GM19395 (cell line): Measurements from ENCODE around the gene APOBEC3A.
"Not testable (repeated sequence)": the region's sequence is repeated elsewhere in the genome, so short reads cannot be mapped to it uniquely, and the experiment has no call there.

Experiments
- ATAC-seq: cut with Tn5 transposase; IDR thresholded peaks from one replicate; pipeline ENCODE4 v1.9.1; 2021; ENCODE audit warnings: mild to moderate bottlenecking, moderate library complexity; ENCODE audit not compliant: unreplicated experiment

APOBEC3A gene

DNA sequence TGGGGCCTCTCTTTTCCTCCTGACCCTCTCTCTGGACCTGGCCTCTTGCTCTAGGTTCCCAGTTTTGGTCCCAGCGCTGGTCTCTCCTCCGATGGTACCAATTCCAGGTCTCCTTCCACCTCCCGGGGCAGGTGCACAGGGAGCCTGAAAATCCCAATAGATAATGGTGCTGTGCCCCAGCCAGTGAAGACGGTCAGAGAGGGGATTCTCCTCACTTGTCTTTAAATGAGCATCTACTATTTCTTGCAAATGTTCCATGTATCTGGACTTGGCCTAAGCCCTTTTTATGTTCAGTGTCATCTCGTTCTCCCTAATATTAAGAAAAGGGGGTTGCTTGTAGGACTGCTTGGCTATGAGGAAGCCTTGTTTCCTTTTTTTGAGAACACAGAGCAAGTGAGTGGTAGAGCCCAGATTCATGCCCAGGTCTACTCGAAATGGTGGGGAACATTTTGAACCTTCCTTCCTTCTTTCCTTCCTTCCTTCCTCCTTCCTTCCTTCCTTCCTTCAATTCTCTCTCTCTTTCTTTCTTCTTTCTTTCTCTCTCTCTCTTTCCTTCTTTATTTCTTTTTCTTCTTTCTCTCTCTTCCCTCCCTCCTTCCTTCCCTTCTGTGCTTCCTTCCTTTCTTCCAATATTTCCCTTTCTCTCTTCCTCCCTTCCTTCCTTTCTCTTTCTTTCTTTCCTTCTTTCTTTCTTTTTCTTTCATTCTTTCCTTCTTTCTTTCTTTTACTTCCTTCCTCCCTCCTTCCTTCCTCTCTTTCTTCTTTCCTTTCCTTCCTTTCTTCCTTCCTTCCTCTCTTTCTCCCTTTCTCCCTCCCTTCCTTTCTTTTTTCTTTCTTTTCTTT is 620 bp downstream of the APOBEC3A start:
- no peak for ATAC-seq

DNA sequence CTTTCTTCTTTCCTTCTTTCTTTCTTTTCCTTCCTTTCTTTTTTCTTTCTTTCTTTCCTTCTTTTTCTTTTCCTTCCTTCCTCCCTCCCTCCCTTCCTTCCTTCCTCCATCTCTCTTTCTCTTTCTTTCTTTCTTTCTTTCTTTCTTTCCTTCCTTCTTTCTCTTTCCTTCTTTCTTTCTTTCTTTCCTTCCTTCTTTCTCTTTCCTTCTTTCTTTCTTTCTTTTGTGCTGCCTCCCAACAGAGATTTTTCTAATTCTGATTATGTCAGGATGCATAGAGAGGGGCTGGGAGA is 1.2 kb downstream of the APOBEC3A start:
- not testable (repeated sequence) for ATAC-seq

DNA sequence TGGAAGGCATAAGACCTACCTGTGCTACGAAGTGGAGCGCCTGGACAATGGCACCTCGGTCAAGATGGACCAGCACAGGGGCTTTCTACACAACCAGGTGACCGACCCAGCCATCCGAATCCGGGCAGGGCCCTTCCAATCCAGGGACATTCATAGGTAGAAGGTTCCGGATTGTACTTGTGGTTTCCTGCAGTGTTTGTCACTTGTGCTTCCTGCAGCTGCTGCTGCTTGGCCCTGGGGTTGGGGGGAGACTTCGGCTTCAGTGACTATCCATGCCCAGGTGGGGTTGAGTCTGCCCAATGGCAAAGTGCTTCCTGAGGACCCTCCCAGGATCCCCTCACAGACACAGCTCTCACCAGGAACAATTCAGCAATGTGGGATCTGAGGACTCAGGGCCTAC is 2.2 kb downstream of the APOBEC3A start:
- ATAC-seq = no peak

- ATAC-seq = not testable (repeated sequence)
Measured at GRCh38 chr22:38960673-38961072, 3.3 kb downstream of the APOBEC3A start.

- not testable (repeated sequence) for ATAC-seq
Measured at GRCh38 chr22:38963291-38963738, 5.9 kb downstream of the APOBEC3A start.

DNA sequence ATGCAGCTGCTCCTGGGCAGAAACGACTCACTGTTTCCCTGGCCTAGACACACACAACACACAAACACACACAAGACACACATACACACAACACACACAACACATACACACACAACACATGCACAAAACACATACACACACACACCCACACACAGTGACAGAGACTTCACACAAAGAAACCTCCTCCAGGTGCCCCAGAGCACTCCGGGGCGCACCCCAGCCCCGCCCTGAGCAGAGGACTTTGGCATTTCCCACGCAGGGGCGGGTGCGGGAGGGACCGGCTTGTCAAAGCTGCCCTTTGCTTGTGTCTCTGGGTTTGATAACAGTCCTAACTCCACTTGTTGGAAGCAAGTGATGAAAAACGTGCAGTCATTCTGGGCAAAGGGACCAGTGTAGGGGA is 6.5 kb downstream of the APOBEC3A start:
- ATAC-seq = no peak

DNA sequence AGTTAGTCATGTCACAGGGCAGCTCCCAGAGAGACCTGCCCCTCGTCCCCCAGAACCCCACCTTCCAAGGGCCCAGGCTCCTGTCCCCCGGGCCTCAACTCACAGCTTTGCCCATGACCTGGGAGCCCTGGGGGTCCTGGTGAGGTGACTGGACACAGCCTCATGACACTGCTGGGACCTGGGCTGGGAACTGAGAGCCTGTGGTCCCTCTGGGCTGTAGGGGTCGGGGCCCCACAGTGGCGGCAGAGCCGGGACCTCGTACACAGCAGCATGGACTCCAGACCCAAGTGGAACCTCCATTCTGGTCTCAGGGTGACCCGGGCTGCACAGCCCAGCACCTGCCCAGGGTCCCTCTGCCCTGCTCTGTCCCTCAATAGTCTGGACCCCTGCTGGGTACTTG is 6.9 kb downstream of the APOBEC3A start:
- ATAC-seq = no peak

- ATAC-seq = no peak
Measured at GRCh38 chr22:38964989-38965388, 7.6 kb downstream of the APOBEC3A start.

DNA sequence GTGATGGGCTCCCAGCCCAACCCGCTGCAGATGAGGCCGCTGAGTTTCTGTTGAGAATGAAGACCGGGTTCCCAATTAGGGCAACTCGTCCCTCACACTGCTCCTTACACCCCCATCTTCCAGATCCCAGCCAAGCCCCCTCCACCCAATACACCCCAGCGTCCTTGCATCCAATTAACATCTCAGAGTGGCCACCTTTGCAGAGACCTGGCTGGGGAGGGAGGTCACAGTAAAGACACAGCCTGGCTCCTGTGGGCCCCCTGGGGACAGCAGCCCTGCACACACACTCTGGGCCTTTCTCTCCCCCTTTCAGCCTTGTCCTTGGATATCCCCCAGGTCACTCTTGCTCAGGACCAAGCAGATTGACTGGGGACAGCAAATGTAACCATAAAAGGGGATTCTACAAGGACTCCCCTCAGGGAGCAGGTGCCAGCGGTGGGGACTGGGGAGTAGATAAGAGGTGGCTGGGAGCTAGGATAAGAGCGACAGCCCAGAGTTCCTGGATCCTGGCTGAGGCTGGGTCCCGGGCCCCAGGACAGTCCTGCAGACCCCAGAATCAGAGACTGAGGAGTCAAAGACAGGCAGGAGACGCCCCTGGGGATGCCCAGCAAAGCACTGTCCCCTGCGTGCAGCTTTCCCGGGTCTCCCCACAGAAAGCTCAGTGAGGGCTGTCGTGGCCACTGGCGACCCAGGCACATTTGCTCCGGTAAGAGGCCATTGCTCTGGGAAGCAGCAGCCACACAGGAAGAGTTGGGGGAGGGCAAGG is 8.4 kb downstream of the APOBEC3A start:
- ATAC-seq = no peak

DNA sequence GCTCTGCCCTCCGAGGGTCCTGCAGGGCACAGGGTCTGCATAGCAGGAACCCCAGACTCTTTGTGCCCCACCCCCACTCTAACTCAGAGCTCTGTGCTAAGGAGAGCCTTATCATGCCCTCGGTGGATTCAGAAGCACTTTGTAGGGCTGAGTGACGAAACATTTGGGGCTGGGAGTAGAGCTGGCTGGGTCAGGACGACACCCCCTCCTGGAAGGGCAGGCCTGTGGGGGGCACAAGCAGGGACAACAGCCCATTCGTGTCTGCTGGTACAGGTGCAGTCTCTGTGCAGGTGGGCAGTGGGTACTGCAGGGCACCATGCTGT is 8.9 kb downstream of the APOBEC3A start:
- ATAC-seq = no peak

DNA sequence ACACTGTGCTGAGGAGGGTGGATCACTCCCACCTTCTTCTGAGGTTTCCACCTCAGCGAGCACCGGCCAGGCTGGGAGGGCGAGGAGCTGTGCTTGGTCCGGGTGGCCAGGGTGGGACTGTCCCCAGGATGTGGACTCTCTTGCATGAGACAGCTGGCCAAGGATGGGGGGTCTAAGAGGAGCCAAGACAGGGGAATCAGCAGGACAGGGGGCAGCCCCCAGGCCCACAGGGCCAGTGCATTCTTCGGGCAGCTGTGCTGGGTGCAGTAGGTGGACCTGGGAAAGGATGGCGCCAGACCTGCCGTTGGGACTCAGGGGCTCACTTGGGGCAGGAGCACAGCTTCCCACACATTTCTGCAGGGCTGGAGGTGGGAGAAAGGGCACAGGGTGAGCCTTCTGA is 9.5 kb downstream of the APOBEC3A start:
- no peak for ATAC-seq

DNA sequence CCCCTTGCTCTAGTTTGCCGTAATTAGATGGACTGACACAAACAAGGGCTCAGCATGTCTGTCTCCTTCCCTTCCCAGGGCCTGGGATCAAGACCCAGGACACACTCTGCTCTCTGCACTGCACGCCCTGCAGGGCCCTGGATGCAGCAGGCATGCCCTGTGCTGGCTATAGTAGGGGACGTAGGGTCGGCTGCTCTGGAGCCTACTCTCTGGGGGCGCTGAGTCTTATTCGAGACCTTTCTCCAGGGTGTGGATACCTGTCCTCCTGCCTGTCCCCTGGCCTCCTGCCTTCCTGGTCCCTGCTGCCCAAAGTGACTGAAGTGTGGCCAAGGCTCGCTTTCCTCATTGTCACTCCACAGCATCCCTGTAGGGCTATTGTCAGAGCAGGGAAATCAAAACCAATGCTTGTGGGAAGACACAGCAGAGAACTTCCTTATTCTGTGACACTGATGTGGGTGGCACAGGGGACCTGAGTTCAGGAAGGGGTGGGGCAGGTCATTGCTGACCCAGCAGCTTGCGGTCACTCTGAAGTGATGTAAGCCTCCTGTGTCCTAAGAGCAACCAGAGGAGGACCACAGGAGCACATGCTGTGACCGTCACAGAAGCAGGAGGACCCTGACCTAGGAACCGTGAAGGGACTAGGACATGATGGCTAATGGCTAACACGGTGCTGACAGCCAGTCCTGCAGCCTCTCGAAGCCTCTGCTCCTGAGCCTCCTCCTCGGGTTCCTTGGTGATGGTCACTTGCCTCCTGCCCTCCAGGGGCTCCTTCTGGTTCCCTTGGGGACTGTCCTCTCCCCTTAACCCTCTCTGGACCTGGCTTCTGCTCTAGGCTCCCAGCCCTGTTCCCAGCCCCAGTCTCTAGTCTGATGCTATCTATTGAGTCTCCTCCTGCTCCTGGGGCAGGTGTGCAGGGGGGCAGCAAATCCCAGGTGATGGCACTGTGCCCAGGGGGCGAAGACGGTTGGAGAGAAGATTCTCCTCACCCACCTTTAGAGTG is 10.3 kb downstream of the APOBEC3A start:
- no peak for ATAC-seq

- ATAC-seq = no peak
Measured at GRCh38 chr22:38968801-38969200, 11.4 kb downstream of the APOBEC3A start.

- no peak for ATAC-seq
Measured at GRCh38 chr22:38970551-38970950, 13.1 kb downstream of the APOBEC3A start.

DNA sequence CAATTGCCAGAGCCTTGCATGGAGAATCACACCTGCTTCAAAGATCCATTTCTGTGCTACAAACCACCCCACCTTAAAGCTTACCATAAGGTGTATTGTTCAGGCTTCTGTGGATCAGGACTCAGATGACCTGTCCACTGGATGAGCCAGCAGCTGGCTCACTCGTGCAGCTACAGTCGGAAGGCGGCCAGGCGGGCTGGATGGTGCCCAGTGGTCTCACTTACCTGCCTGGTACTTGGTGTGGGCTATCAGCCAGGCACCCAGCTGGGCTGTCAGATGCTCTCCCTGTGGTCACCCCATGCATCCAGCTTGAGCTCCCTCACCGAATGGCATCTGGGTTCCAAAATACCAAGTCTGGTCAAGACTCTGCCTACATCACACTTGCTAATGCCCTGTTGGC is 13.8 kb downstream of the APOBEC3A start:
- ATAC-seq = no peak

GRCh38 chr22:38971791-38972190 is 14.4 kb downstream of the APOBEC3A start:
- no peak for ATAC-seq

DNA sequence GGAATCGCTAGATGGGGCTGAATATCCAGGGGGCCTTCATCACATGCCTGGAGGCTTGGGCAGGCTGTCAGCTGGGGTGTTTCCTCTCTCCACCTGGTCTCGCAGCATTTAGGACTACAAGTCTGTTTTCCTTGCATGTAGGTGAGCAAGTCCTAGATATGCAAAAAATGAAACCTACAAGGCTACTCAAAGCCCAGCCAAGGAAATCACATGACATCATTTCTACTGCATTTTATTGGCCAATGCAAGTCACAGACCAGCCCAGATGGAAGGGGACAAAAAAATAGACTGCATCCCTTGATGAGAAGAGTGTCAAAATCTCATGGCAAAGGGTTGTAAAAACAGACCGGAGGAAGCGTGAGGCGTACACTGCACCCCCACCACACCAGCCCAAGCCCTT is 15.1 kb downstream of the APOBEC3A start:
- ATAC-seq = no peak

- ATAC-seq = no peak
Measured at GRCh38 chr22:38973289-38974169, 16.1 kb downstream of the APOBEC3A start.

GRCh38 chr22:38974170-38974825 is 16.9 kb downstream of the APOBEC3A start:
- no peak for ATAC-seq

GRCh38 chr22:38974826-38975175 is 17.4 kb downstream of the APOBEC3A start:
- ATAC-seq = no peak
